HEK293T (cell line): ENCODE results near the gene SIGLEC14.
"Not testable (repeated sequence)": the region's sequence is repeated elsewhere in the genome, so short reads cannot be mapped to it uniquely, and the experiment has no call there.

Source experiments
- CTCF ChIA-PET: fragments of 350-600 bp; formaldehyde crosslinking; extraction: SDS; loops from one replicate; lab custom pipeline; 2021; ENCODE audit warnings: antibody characterized with exemption, inconsistent platforms; lab: Yijun Ruan, JAX
- POLR2A ChIA-PET: fragments of 350-600 bp; formaldehyde crosslinking; extraction: SDS; loops from one replicate; lab custom pipeline; 2020; ENCODE audit warnings: antibody characterized with exemption, inconsistent platforms; lab: Yijun Ruan, JAX
- DNase-seq: peaks from one replicate; pipeline ENCODE4 v3.0.0; 2012; ENCODE audit warnings: mixed read lengths; ENCODE audit errors: extremely low spot score
- ARNT ChIP-seq: fragments of 450-650 bp; IDR thresholded peaks from 2 replicates; pipeline ENCODE4 v1.6.1; 2017; ENCODE audit warnings: mild to moderate bottlenecking
- BHLHE40 ChIP-seq: fragments of 450-650 bp; IDR thresholded peaks from 2 replicates; pipeline ENCODE4 v1.6.1; 2016; ENCODE audit warnings: mild to moderate bottlenecking, moderate library complexity, borderline replicate concordance
- CTBP1 ChIP-seq: fragments of 450-650 bp; IDR thresholded peaks from 2 replicates; pipeline ENCODE4 v1.6.1; 2016; ENCODE audit warnings: borderline replicate concordance
- ELF4 ChIP-seq: fragments of 450-650 bp; IDR thresholded peaks from 2 replicates; pipeline ENCODE4 v1.6.1; 2017; ENCODE audit warnings: antibody characterized with exemption
- FOXA1 ChIP-seq: fragments of 450-650 bp; IDR thresholded peaks from 2 replicates; pipeline ENCODE4 v1.6.1; 2016; ENCODE audit warnings: mild to moderate bottlenecking
- FOXK2 ChIP-seq: fragments of 450-650 bp; IDR thresholded peaks from 2 replicates; pipeline ENCODE4 v1.6.1; 2016; ENCODE audit warnings: mild to moderate bottlenecking
- FOXM1 ChIP-seq: fragments of 450-650 bp; IDR thresholded peaks from 2 replicates; pipeline ENCODE4 v1.6.1; 2017; ENCODE audit warnings: mild to moderate bottlenecking, borderline replicate concordance
- HDGF ChIP-seq: fragments of 450-650 bp; IDR thresholded peaks from 2 replicates; pipeline ENCODE4 v1.6.1; 2017; ENCODE audit warnings: antibody characterized with exemption, borderline replicate concordance
- L3MBTL2 ChIP-seq: fragments of 450-650 bp; conservative IDR thresholded peaks from 2 replicates; pipeline ENCODE4 v1.6.1; 2016; ENCODE audit warnings: mild to moderate bottlenecking
- LEF1 ChIP-seq: fragments of 450-650 bp; IDR thresholded peaks from 2 replicates; pipeline ENCODE4 v1.6.1; 2017; ENCODE audit warnings: mild to moderate bottlenecking, borderline replicate concordance
- NFRKB ChIP-seq: fragments of 450-650 bp; IDR thresholded peaks from 2 replicates; pipeline ENCODE4 v1.6.1; 2016; ENCODE audit warnings: mild to moderate bottlenecking, moderate library complexity
- SP1 ChIP-seq: fragments of 450-650 bp; IDR thresholded peaks from 2 replicates; pipeline ENCODE4 v1.6.1; 2017
- SUZ12 ChIP-seq: fragments of 450-650 bp; IDR thresholded peaks from 2 replicates; pipeline ENCODE4 v1.6.1; 2016; ENCODE audit warnings: mild to moderate bottlenecking
- TARDBP ChIP-seq: fragments of 450-650 bp; IDR thresholded peaks from 2 replicates; pipeline ENCODE4 v1.6.1; 2016
- ZNF384 ChIP-seq: fragments of 450-650 bp; IDR thresholded peaks from 2 replicates; pipeline ENCODE4 v1.6.1; 2016
- TF ChIP-seq, protein P1 (sequence below): fragments of 450-650 bp; IDR thresholded peaks from 2 replicates; pipeline ENCODE4 v1.6.1; 2016

Gene SIGLEC14

DNA sequence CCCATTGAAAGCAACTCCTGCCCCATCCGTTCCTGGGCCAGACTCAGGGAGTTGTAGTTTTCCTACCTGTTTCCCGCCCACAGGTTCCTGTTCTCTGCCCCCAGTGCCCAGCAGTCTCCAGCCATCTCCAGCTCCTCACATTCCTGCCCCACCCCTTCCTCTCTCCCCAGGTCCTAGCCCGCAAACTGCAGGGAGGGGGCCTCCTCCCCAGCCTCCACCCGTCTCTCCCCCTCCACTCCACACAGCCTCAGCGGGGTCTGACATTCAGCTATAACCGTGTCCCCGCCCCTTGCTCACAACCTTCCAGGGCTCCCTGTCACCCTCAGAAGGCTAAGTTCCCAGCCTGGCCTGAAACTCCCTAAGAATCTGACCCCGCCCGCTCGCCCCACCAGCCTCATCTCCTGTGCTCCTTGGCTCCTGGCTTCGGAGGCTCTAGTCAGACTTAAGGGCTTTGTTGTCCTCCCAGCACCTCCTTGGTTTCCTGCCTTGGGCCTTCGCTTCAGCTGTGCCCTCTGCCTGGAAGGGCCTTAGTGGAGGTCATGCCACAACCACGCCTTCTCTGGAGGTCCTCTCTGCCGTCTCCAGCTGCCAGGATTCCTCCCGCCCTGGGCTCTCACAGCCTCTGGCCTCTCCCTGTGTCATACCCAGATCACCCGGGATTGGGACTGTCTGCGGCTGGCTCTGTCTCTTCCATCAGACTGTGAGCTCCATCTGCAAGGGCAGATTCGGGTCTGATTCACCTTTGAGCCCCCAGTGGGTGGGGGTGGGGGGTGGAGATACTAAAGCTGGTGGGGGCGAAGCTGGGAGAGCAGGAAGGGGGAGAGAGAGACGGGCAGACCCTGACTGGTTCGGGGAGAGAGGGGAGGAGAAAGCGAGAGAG is 41.4 kb upstream of the SIGLEC14 start:
- DNase-seq = no peak
- ChIA-PET CTCF (interaction anchor here (0.7 to 1.0 kb wide), 2 partner anchors 27 to 174 kb away, joined by 3 read pairs; no protein-coding TSS in a partner anchor), POLR2A (interaction anchor here (0.6 to 4.1 kb wide), 6 partner anchors 8 to 501 kb away, joined by 3 to 31 read pairs (median 4); partner anchors contain the start of gene PPP2R1A)
- TF ChIP-seq LEF1 = no peak
- TF ChIP-seq BHLHE40 = no peak
- no peak for TF ChIP-seq NFRKB
- no peak for TF ChIP-seq FOXK2
- no peak for TF ChIP-seq FOXA1
- TF ChIP-seq HDGF = no peak
- TF ChIP-seq FOXM1 = no peak
- TF ChIP-seq, protein P1, sequence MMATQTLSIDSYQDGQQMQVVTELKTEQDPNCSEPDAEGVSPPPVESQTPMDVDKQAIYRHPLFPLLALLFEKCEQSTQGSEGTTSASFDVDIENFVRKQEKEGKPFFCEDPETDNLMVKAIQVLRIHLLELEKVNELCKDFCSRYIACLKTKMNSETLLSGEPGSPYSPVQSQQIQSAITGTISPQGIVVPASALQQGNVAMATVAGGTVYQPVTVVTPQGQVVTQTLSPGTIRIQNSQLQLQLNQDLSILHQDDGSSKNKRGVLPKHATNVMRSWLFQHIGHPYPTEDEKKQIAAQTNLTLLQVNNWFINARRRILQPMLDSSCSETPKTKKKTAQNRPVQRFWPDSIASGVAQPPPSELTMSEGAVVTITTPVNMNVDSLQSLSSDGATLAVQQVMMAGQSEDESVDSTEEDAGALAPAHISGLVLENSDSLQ = no peak

DNA sequence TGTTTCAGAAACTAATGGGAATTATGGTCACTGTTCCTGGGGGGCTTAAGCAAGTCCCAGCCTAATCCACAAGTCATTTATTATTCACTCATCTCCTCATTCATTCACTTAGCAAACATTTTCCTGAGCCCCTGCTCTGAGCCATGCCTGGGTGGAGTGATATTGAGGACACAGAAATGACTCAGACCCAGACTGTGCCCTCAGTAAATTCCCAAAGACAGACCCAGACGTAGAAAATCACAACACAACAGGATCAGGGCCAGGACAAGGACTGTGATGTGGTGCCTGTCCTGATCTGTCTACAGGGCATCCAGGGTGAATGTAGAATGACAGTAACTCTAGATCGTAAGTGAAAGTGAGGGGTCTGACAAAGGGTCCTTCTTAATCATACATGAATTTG is 39.5 kb upstream of the SIGLEC14 start:
- no peak for DNase-seq
- POLR2A ChIA-PET = no interaction called here
- CTCF ChIA-PET = no interaction called here

DNA sequence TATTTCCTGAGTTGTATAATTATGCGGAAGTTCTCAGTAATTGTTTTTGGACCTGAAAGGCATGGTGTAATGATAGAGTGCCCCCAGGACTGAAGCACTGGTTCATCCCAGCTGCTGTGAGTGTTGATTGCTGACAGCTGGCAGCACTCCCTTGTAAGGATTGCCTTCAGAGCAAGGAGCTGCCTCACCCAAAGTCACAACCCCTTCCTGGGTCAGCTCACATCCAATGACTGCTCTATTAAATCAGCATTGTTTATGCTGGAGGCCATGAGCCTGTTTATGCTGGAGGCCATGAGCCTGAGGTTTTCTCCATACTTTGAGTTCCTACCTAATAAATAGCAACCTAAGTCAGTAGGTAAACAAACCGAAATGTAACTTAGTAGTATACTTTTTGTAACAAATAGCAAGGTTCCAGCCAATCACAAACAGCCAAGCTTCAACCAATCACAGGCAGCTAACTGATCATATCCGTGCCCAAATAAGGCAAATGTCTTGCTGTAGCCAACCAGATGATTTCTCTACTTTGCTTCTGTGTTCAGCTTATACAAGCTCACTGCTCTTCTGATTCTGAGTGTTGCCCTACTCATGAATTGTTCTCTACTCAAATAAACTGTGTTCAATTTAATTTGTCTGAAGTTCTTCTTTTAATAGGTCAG is 34.8 kb upstream of the SIGLEC14 start:
- CTCF ChIA-PET = no interaction called here

More for the DNA sequence above, 39.5 kb upstream of the SIGLEC14 start:
- TF ChIP-seq HDGF (no peak), FOXA1 (no peak), CTBP1 (no peak), TARDBP (no peak), SUZ12 (no peak), ZNF384 (no peak), L3MBTL2 (no peak), BHLHE40 (no peak), ELF4 (no peak), SP1 (no peak), NFRKB (no peak), ARNT (no peak), FOXM1 (no peak)
- TF ChIP-seq, protein P1 = no peak

DNA sequence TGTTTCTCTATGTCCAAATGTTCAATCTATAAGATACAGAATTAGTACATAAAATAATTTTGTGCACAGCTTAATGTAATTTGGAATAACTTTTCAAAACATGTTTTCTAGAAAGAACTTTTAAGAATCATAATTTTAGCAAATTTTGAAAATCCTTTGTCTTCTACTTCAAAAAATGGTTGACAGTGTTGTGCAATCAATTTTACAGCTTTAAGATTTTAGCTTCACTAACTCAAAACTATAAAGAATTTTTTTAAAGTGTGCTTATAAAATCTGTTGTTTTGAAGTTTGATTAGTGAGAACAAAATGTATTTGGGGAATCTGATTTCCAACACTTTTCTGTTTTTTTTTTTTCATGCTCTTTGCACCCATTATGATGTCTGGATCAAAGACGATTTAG is 33.8 kb upstream of the SIGLEC14 start:
- ChIA-PET CTCF (no interaction called here), POLR2A (interaction anchor here (0.7 kb wide), 1 partner anchor 8 kb away, joined by 3 read pairs; no protein-coding TSS in a partner anchor)

More for the DNA sequence above, 34.8 kb upstream of the SIGLEC14 start:
- DNase-seq = no peak
- POLR2A ChIA-PET = no interaction called here
- no peak for TF ChIP-seq LEF1
- TF ChIP-seq FOXM1 = no peak
- no peak for TF ChIP-seq ELF4
- TF ChIP-seq FOXA1 = no peak
- no peak for TF ChIP-seq SUZ12
- no peak for TF ChIP-seq ZNF384
- no peak for TF ChIP-seq TARDBP
- TF ChIP-seq FOXK2 = no peak
- no peak for TF ChIP-seq ARNT
- no peak for TF ChIP-seq NFRKB
- TF ChIP-seq BHLHE40 = no peak

DNA sequence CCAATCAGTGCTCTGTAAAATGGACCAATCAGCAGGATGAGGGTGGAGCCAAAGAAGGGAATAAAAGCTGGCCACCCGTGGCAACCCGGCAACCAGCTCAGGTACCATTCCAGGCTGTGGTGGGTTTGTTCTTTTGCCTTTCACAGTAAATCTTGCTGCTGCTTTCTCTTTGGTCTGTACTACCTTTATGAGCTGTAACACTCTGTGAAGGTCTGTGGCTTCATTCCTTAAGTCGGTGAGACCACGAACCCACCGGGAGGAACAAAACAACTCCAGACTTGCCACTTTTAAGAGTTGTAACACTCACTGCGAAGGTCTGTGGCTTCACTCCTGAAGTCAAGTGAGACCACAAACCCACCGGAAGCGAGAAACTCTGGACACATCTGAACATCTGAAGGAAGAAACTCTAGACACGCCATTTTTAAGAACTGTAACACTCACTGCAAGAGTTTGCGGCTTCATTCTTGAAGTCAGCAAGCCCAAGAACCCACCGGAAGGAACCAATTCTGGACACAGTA is 30.0 kb upstream of the SIGLEC14 start:
- no peak for DNase-seq
- TF ChIP-seq LEF1 (no peak), HDGF (no peak), BHLHE40 (no peak), L3MBTL2 (no peak), FOXK2 (no peak), ZNF384 (no peak), FOXA1 (no peak), SP1 (no peak)
- TF ChIP-seq, protein P1 = no peak
- ChIA-PET CTCF (interaction anchor here (1.3 kb wide), 1 partner anchor 17 kb away, joined by 4 read pairs; no protein-coding TSS in a partner anchor), POLR2A (no interaction called here)

More for the DNA sequence above, 33.8 kb upstream of the SIGLEC14 start:
- DNase-seq = no peak
- no peak for TF ChIP-seq SUZ12

DNA sequence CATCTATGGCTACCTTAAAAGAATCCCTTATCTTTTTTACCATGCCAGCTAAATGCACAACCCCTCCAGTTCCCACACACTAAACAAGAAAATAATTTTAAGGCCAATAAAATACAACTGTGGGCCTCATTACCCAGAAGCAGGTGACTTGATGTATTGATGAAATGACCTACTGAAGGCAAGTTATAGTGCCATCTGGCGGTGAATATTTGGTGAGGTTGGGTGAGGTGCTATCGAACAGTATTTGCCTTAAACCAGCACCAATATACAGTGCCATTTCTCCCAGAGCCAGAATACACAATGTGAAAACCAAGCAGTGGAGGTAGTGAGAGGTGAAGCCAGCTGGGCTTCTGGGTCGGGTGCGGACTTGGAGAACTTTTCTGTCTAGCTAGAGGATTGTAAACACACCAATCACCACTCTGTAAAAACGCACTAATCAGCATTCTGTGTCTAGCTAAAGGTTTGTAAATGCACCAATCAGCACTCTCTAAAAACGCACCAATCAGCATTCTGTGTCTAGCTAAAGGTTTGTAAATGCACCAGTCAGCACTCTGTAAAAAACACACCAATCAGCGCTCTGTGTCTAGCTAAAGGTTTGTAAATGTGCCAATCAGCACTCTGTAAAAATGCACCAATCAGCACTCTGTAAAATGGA is 29.4 kb upstream of the SIGLEC14 start:
- POLR2A ChIA-PET = not testable (repeated sequence)
- CTCF ChIA-PET = interaction anchor here (1.3 kb wide), 1 partner anchor 16 kb away, joined by 4 read pairs; no protein-coding TSS in a partner anchor
- peak; percentile 25 for DNase-seq
